Measurements from ENCODE around the gene ABCC5.

Gene ABCC5

GRCh38 chr3:183906234-183906921 lies 111.3 kb downstream of the ABCC5 start:
- Histone ChIP-seq H3K4me1 (ENCODE audit: control insufficient read depth, insufficient read depth, low read length) (no peaks in the 10 kb centered on the region), H3K4me3 (ENCODE audit: low read depth, low read length) (no peak overlapping the region), H3K36me3 (ENCODE audit: control insufficient read depth, insufficient read depth, low read length) (no peaks in the 10 kb centered on the region), H3K27ac (ENCODE audit: low read depth, low read length) (no peak overlapping the region), H3K9ac (ENCODE audit: low read depth, low read length) (no peak overlapping the region), H3K27me3 (ENCODE audit: control insufficient read depth, insufficient read depth, low read length) (no peaks in the 10 kb centered on the region), H3K9me3 (ENCODE audit: control insufficient read depth, insufficient read depth, low read length) (no peaks in the 10 kb centered on the region)

GRCh38 chr3:183904833-183905780 lies 112.6 kb downstream of the ABCC5 start:
- Histone ChIP-seq H3K36me3 (ENCODE audit: control insufficient read depth, insufficient read depth, low read length) (no peaks in the 10 kb centered on the region), H3K27ac (ENCODE audit: low read depth, low read length) (no peak overlapping the region), H3K4me3 (ENCODE audit: low read depth, low read length) (no peak overlapping the region), H3K27me3 (ENCODE audit: control insufficient read depth, insufficient read depth, low read length) (no peaks in the 10 kb centered on the region), H3K4me1 (ENCODE audit: control insufficient read depth, insufficient read depth, low read length) (no peaks in the 10 kb centered on the region), H3K9me3 (ENCODE audit: control insufficient read depth, insufficient read depth, low read length) (no peaks in the 10 kb centered on the region), H3K9ac (ENCODE audit: low read depth, low read length) (no peak overlapping the region)

- no peak overlapping the region for H3K9ac ChIP-seq (ENCODE audit: low read depth, low read length)
- H3K27ac ChIP-seq (ENCODE audit: low read depth, low read length) = no peak overlapping the region
- no peak overlapping the region for H3K4me3 ChIP-seq (ENCODE audit: low read depth, low read length)
- H3K27me3 ChIP-seq (ENCODE audit: control insufficient read depth, insufficient read depth, low read length) = no peaks in the 10 kb centered on the region
- peaks cover 4% of the 10 kb centered on the region; the same call in 1 of the 2 replicates for H3K4me1 ChIP-seq (ENCODE audit: control insufficient read depth, insufficient read depth, low read length)
- no peaks in the 10 kb centered on the region for H3K9me3 ChIP-seq (ENCODE audit: control insufficient read depth, insufficient read depth, low read length)
- H3K36me3 ChIP-seq (ENCODE audit: control insufficient read depth, insufficient read depth, low read length) = no peaks in the 10 kb centered on the region
Observed at GRCh38 chr3:183898028-183898431, 119.7 kb downstream of the ABCC5 start.

- Histone ChIP-seq H3K4me1 (ENCODE audit: control insufficient read depth, insufficient read depth, low read length) (peaks cover 4% of the 10 kb centered on the region; the same call in 1 of the 2 replicates), H3K4me3 (ENCODE audit: low read depth, low read length) (no peak overlapping the region), H3K27me3 (ENCODE audit: control insufficient read depth, insufficient read depth, low read length) (no peaks in the 10 kb centered on the region), H3K9me3 (ENCODE audit: control insufficient read depth, insufficient read depth, low read length) (no peaks in the 10 kb centered on the region), H3K36me3 (ENCODE audit: control insufficient read depth, insufficient read depth, low read length) (no peaks in the 10 kb centered on the region), H3K27ac (ENCODE audit: low read depth, low read length) (no peak overlapping the region), H3K9ac (ENCODE audit: low read depth, low read length) (no peak overlapping the region)
Observed at GRCh38 chr3:183897606-183898005, 120.1 kb downstream of the ABCC5 start.

- Histone ChIP-seq H3K4me1 (ENCODE audit: control insufficient read depth, insufficient read depth, low read length) (peaks cover 4% of the 10 kb centered on the region; the same call in 1 of the 2 replicates), H3K4me3 (ENCODE audit: low read depth, low read length) (no peak overlapping the region), H3K9ac (ENCODE audit: low read depth, low read length) (no peak overlapping the region), H3K27ac (ENCODE audit: low read depth, low read length) (no peak overlapping the region), H3K36me3 (ENCODE audit: control insufficient read depth, insufficient read depth, low read length) (no peaks in the 10 kb centered on the region), H3K27me3 (ENCODE audit: control insufficient read depth, insufficient read depth, low read length) (no peaks in the 10 kb centered on the region), H3K9me3 (ENCODE audit: control insufficient read depth, insufficient read depth, low read length) (no peaks in the 10 kb centered on the region)
Observed at GRCh38 chr3:183896610-183897009, 121.1 kb downstream of the ABCC5 start.

- Histone ChIP-seq H3K36me3 (ENCODE audit: control insufficient read depth, insufficient read depth, low read length) (no peaks in the 10 kb centered on the region), H3K27me3 (ENCODE audit: control insufficient read depth, insufficient read depth, low read length) (no peaks in the 10 kb centered on the region), H3K9me3 (ENCODE audit: control insufficient read depth, insufficient read depth, low read length) (no peaks in the 10 kb centered on the region), H3K27ac (ENCODE audit: low read depth, low read length) (no peak overlapping the region), H3K9ac (ENCODE audit: low read depth, low read length) (no peak overlapping the region), H3K4me1 (ENCODE audit: control insufficient read depth, insufficient read depth, low read length) (peaks cover 4% of the 10 kb centered on the region; the same call in 1 of the 2 replicates), H3K4me3 (ENCODE audit: low read depth, low read length) (no peak overlapping the region)
Observed at GRCh38 chr3:183896184-183896583, 121.5 kb downstream of the ABCC5 start.

- peaks cover 4% of the 10 kb centered on the region; the same call in 1 of the 2 replicates for H3K4me1 ChIP-seq (ENCODE audit: control insufficient read depth, insufficient read depth, low read length)
- no peak overlapping the region for H3K27ac ChIP-seq (ENCODE audit: low read depth, low read length)
- H3K36me3 ChIP-seq (ENCODE audit: control insufficient read depth, insufficient read depth, low read length) = no peaks in the 10 kb centered on the region
- H3K9me3 ChIP-seq (ENCODE audit: control insufficient read depth, insufficient read depth, low read length) = no peaks in the 10 kb centered on the region
- H3K27me3 ChIP-seq (ENCODE audit: control insufficient read depth, insufficient read depth, low read length) = no peaks in the 10 kb centered on the region
- no peak overlapping the region for H3K4me3 ChIP-seq (ENCODE audit: low read depth, low read length)
- no peak overlapping the region for H3K9ac ChIP-seq (ENCODE audit: low read depth, low read length)
Observed at GRCh38 chr3:183895774-183896173, 121.9 kb downstream of the ABCC5 start.

GRCh38 chr3:183895296-183895695 lies 122.4 kb downstream of the ABCC5 start:
- H3K4me1 ChIP-seq (ENCODE audit: control insufficient read depth, insufficient read depth, low read length) = peaks cover 4% of the 10 kb centered on the region; the same call in 1 of the 2 replicates
- no peaks in the 10 kb centered on the region for H3K9me3 ChIP-seq (ENCODE audit: control insufficient read depth, insufficient read depth, low read length)
- H3K27me3 ChIP-seq (ENCODE audit: control insufficient read depth, insufficient read depth, low read length) = no peaks in the 10 kb centered on the region
- H3K36me3 ChIP-seq (ENCODE audit: control insufficient read depth, insufficient read depth, low read length) = no peaks in the 10 kb centered on the region
- no peak overlapping the region for H3K27ac ChIP-seq (ENCODE audit: low read depth, low read length)
- no peak overlapping the region for H3K9ac ChIP-seq (ENCODE audit: low read depth, low read length)
- H3K4me3 ChIP-seq (ENCODE audit: low read depth, low read length) = no peak overlapping the region

- no peaks in the 10 kb centered on the region for H3K36me3 ChIP-seq (ENCODE audit: control insufficient read depth, insufficient read depth, low read length)
- peaks cover 3% of the 10 kb centered on the region; the same call in 1 of the 2 replicates for H3K4me1 ChIP-seq (ENCODE audit: control insufficient read depth, insufficient read depth, low read length)
- H3K4me3 ChIP-seq (ENCODE audit: low read depth, low read length) = no peak overlapping the region
- H3K9ac ChIP-seq (ENCODE audit: low read depth, low read length) = no peak overlapping the region
- H3K9me3 ChIP-seq (ENCODE audit: control insufficient read depth, insufficient read depth, low read length) = no peaks in the 10 kb centered on the region
- H3K27me3 ChIP-seq (ENCODE audit: control insufficient read depth, insufficient read depth, low read length) = no peaks in the 10 kb centered on the region
- H3K27ac ChIP-seq (ENCODE audit: low read depth, low read length) = no peak overlapping the region
Observed at GRCh38 chr3:183892610-183893214, 125.0 kb downstream of the ABCC5 start.

GRCh38 chr3:183885766-183886165 lies 131.9 kb downstream of the ABCC5 start:
- Histone ChIP-seq H3K27me3 (ENCODE audit: control insufficient read depth, insufficient read depth, low read length) (no peaks in the 10 kb centered on the region), H3K4me3 (ENCODE audit: low read depth, low read length) (no peak overlapping the region), H3K9me3 (ENCODE audit: control insufficient read depth, insufficient read depth, low read length) (no peaks in the 10 kb centered on the region), H3K9ac (ENCODE audit: low read depth, low read length) (no peak overlapping the region), H3K27ac (ENCODE audit: low read depth, low read length) (no peak overlapping the region), H3K4me1 (ENCODE audit: control insufficient read depth, insufficient read depth, low read length) (peaks cover 10% of the 10 kb centered on the region; the same call in 1 of the 2 replicates), H3K36me3 (ENCODE audit: control insufficient read depth, insufficient read depth, low read length) (no peaks in the 10 kb centered on the region)

Data from HUES48 (cell line).